MM.1S (cell line): ENCODE measurements around the gene ZC2HC1C.

ENCODE experiments used
- DNase-seq: peaks from one replicate; pipeline ENCODE4 v3.0.0-alpha.2; 2015
- H2AFZ ChIP-seq: fragments of 300-600 bp; sonication (generic); 2 replicates; pipeline ENCODE4 v1.6.0; 2016; ENCODE audit warnings: antibody characterized with exemption, low read length
- H3F3A ChIP-seq: fragments of 300-600 bp; sonication (generic); 2 replicates; pipeline ENCODE4 v1.6.1; 2016; ENCODE audit warnings: mild to moderate bottlenecking, antibody characterized with exemption, low read length, moderate library complexity, mixed read lengths; ENCODE audit not compliant: insufficient read depth
- H3K27ac ChIP-seq: fragments of 300-600 bp; sonication (generic); 2 replicates; pipeline ENCODE4 v1.5.1; 2016; ENCODE audit warnings: mild to moderate bottlenecking, low read length
- H3K27me3 ChIP-seq: fragments of 300-600 bp; sonication (generic); replicated peaks from 2 replicates; pipeline ENCODE4 v1.6.0; 2016; ENCODE audit warnings: low read length; ENCODE audit not compliant: insufficient read depth
- H3K36me3 ChIP-seq: fragments of 300-600 bp; sonication (generic); replicated peaks from 2 replicates; pipeline ENCODE4 v1.6.1; 2016; ENCODE audit warnings: mild to moderate bottlenecking, low read length, mixed read lengths; ENCODE audit not compliant: insufficient read depth
- H3K4me1 ChIP-seq: fragments of 300-600 bp; sonication (generic); 2 replicates; pipeline ENCODE4 v1.6.1; 2016; ENCODE audit warnings: low read length, mixed read lengths
- H3K4me2 ChIP-seq: fragments of 300-600 bp; sonication (generic); 2 replicates; pipeline ENCODE4 v1.6.0; 2016; ENCODE audit warnings: low read depth, low read length
- H3K4me3 ChIP-seq: fragments of 300-600 bp; sonication (generic); 2 replicates; pipeline ENCODE4 v1.5.1; 2016; ENCODE audit warnings: low read length, mixed read lengths
- H3K79me2 ChIP-seq: fragments of 300-600 bp; sonication (generic); 2 replicates; pipeline ENCODE4 v1.6.1; 2016; ENCODE audit warnings: mixed run types, low read length, mixed read lengths
- H3K9ac ChIP-seq: fragments of 300-600 bp; sonication (generic); 2 replicates; pipeline ENCODE4 v1.6.1; 2016; ENCODE audit warnings: low read length, mixed read lengths
- H3K9me2 ChIP-seq: fragments of 300-600 bp; sonication (generic); replicated peaks from 2 replicates; pipeline ENCODE4 v1.6.1; 2016; ENCODE audit warnings: mild to moderate bottlenecking, low read length, mixed read lengths; ENCODE audit not compliant: insufficient read depth
- H3K9me3 ChIP-seq: fragments of 300-600 bp; sonication (generic); replicated peaks from 2 replicates; pipeline ENCODE4 v1.6.1; 2016; ENCODE audit warnings: mild to moderate bottlenecking, low read length, mixed read lengths; ENCODE audit not compliant: insufficient read depth
- H4K20me1 ChIP-seq: fragments of 300-600 bp; sonication (generic); 2 replicates; pipeline ENCODE4 v1.6.1; 2016; ENCODE audit warnings: mild to moderate bottlenecking, low read length, moderate library complexity, mixed read lengths; ENCODE audit not compliant: insufficient read depth
- EZH2 ChIP-seq: fragments of 300-600 bp; sonication (generic); optimal IDR thresholded peaks from 2 replicates; pipeline ENCODE3; 2017; ENCODE audit warnings: low read depth, mild to moderate bottlenecking, antibody characterized with exemption, low read length, mixed read lengths
- EZH2phosphoT487 ChIP-seq: fragments of 300-600 bp; sonication (generic); IDR thresholded peaks from 2 replicates; pipeline ENCODE4 v1.6.1; 2018; ENCODE audit warnings: antibody characterized with exemption, low read length
- TF ChIP-seq, protein P1 (sequence below): fragments of 300-600 bp; sonication (generic); IDR thresholded peaks from 2 replicates; pipeline ENCODE4 v1.5.1; 2016; ENCODE audit warnings: antibody characterized with exemption, low read length, mixed read lengths

The ZC2HC1C gene

DNA sequence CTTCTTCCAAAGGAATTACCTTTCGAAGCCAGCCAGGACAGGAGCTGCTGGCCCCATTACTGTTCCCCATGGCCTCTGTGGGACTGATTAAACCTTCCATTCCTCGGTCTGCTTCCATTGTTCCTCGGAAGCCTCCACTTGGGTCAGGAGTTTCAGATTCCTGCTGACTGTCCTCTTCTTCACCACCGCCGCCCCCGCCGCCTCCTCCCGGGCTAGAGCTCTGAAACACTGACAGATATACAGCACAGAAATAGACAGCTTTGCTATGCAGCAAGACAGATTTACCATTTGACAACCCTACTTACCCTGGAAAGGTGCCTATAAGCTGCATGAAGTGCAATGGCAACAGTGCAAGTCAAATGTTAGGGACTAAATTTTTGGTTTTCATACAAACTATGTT is 21.8 kb downstream of the ZC2HC1C start:
- H3F3A ChIP-seq, result no peaks in the 10 kb centered on the region
- no peak overlapping the region for H3K4me2 ChIP-seq
- no peaks in the 10 kb centered on the region for H4K20me1 ChIP-seq
- DNase-seq, result no peak
- H2AFZ ChIP-seq, result no peak overlapping the region
- H3K79me2 ChIP-seq, result no peaks in the 10 kb centered on the region
- no peak overlapping the region for H3K27ac ChIP-seq
- no peaks in the 10 kb centered on the region for H3K4me1 ChIP-seq
- no peak overlapping the region for H3K4me3 ChIP-seq
- no peaks in the 10 kb centered on the region for H3K9me2 ChIP-seq
- H3K9ac ChIP-seq, result no peak overlapping the region
- H3K9me3 ChIP-seq, result no peaks in the 10 kb centered on the region
- TF ChIP-seq EZH2 (no peak), EZH2phosphoT487 (no peak)
- TF ChIP-seq, protein P1, sequence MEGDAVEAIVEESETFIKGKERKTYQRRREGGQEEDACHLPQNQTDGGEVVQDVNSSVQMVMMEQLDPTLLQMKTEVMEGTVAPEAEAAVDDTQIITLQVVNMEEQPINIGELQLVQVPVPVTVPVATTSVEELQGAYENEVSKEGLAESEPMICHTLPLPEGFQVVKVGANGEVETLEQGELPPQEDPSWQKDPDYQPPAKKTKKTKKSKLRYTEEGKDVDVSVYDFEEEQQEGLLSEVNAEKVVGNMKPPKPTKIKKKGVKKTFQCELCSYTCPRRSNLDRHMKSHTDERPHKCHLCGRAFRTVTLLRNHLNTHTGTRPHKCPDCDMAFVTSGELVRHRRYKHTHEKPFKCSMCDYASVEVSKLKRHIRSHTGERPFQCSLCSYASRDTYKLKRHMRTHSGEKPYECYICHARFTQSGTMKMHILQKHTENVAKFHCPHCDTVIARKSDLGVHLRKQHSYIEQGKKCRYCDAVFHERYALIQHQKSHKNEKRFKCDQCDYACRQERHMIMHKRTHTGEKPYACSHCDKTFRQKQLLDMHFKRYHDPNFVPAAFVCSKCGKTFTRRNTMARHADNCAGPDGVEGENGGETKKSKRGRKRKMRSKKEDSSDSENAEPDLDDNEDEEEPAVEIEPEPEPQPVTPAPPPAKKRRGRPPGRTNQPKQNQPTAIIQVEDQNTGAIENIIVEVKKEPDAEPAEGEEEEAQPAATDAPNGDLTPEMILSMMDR, result no peak
- H3K27me3 ChIP-seq, result no peaks in the 10 kb centered on the region
- H3K36me3 ChIP-seq, result no peaks in the 10 kb centered on the region

DNA sequence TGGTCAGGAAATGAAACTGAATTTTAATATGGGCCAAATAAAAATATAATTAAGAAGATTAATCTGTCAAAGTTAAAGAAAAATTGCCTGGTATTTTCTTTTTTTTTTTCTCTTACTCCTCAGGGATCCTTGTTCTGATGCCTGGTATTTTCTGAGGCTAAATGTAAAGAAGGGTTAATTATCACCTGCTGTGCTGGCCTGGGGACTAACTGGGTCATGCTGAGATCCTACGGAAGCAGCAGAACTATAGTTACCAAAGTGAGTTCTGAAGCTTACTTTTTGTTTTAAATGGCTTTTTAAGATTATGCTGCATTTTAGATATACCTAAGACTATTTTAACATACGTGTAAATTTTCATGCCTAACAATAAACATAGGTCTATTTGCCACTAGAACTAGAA is 23.3 kb downstream of the ZC2HC1C start:
- Histone ChIP-seq H4K20me1 (no peaks in the 10 kb centered on the region), H3K27ac (no peak overlapping the region), H3K9ac (no peak overlapping the region), H3K27me3 (no peaks in the 10 kb centered on the region), H3K4me3 (no peak overlapping the region), H3K9me2 (no peaks in the 10 kb centered on the region), H3F3A (no peaks in the 10 kb centered on the region), H3K9me3 (no peaks in the 10 kb centered on the region), H2AFZ (no peak overlapping the region), H3K79me2 (no peaks in the 10 kb centered on the region), H3K4me2 (no peak overlapping the region), H3K36me3 (no peaks in the 10 kb centered on the region), H3K4me1 (no peaks in the 10 kb centered on the region)
- TF ChIP-seq EZH2 (no peak), EZH2phosphoT487 (no peak)
- TF ChIP-seq, protein P1, result no peak
- no peak for DNase-seq

DNA sequence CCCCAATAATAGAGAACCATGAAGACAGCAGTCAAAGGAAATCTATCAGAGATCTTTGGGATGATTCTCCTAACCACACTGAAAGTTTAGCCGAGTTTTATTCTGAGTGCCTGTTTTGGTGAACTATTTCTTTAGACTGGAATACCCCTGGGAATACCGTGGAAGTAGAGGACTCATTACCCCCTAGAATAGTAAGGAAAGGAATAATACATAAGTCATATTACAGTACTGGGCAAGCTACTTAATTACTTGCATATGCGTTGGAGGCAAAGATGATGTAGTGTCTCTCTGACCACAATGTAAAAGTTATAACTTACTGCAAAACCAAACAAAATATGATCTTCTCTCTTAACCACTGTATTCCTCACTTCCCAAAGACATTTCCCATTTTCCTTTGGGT is 25.5 kb downstream of the ZC2HC1C start:
- no peak overlapping the region for H3K4me3 ChIP-seq
- no peak overlapping the region for H3K27ac ChIP-seq
- no peak overlapping the region for H3K9ac ChIP-seq
- no peaks in the 10 kb centered on the region for H3F3A ChIP-seq
- H2AFZ ChIP-seq, result no peak overlapping the region
- no peaks in the 10 kb centered on the region for H3K9me3 ChIP-seq
- no peaks in the 10 kb centered on the region for H3K27me3 ChIP-seq
- TF ChIP-seq, protein P1, result no peak
- TF ChIP-seq EZH2phosphoT487 (no peak), EZH2 (no peak)
- no peak for DNase-seq
- no peak overlapping the region for H3K4me2 ChIP-seq
- no peaks in the 10 kb centered on the region for H3K9me2 ChIP-seq
- no peaks in the 10 kb centered on the region for H3K79me2 ChIP-seq
- no peaks in the 10 kb centered on the region for H3K36me3 ChIP-seq
- H4K20me1 ChIP-seq, result no peaks in the 10 kb centered on the region
- no peaks in the 10 kb centered on the region for H3K4me1 ChIP-seq

DNA sequence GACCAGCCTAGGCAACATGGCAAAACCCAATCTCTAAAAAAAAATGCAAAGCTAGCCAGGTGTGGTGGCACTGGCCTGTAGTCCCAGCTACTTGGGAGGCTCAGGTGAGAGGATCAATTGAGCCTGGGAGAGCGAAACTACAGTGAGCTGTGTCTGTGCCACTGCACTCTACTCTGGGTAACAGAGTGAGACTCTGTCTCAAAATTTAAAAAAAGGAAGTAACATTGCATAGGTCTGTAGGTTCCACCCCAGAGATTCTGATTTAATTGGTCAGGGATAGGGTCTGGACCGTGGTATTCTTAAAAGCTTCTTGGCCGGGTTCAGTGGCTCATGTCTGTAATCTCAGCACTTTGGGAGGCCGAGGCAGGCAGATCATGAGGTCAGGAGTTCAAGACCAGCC is 26.2 kb downstream of the ZC2HC1C start:
- no peaks in the 10 kb centered on the region for H3F3A ChIP-seq
- no peak for TF ChIP-seq EZH2phosphoT487
- H3K36me3 ChIP-seq, result no peaks in the 10 kb centered on the region
- H3K9me3 ChIP-seq, result no peaks in the 10 kb centered on the region
- no peak overlapping the region for H3K9ac ChIP-seq
- no peaks in the 10 kb centered on the region for H3K9me2 ChIP-seq
- H3K4me3 ChIP-seq, result no peak overlapping the region
- H4K20me1 ChIP-seq, result no peaks in the 10 kb centered on the region
- no peaks in the 10 kb centered on the region for H3K27me3 ChIP-seq
- no peak for DNase-seq
- no peak overlapping the region for H3K27ac ChIP-seq
- H3K79me2 ChIP-seq, result no peaks in the 10 kb centered on the region
- no peak overlapping the region for H2AFZ ChIP-seq
- no peaks in the 10 kb centered on the region for H3K4me1 ChIP-seq
- H3K4me2 ChIP-seq, result no peak overlapping the region
